ENCODE data around the gene DAD1. TPM values are rescaled to one million over a fixed set of nuclear protein-coding genes. Genes with fewer than 3 reads are reported as not detected.
"Not testable (repeated sequence)": the region's sequence is repeated elsewhere in the genome, so short reads cannot be mapped to it uniquely, and the experiment has no call there.

DAD1 gene
- total RNA-seq, 1 donor: 369 TPM

- H3K4me3 ChIP-seq (ENCODE audit: low read depth, low read length): no peak overlapping the region
- DNase-seq (ENCODE audit: low read depth): no peak
- TF ChIP-seq, protein P1, sequence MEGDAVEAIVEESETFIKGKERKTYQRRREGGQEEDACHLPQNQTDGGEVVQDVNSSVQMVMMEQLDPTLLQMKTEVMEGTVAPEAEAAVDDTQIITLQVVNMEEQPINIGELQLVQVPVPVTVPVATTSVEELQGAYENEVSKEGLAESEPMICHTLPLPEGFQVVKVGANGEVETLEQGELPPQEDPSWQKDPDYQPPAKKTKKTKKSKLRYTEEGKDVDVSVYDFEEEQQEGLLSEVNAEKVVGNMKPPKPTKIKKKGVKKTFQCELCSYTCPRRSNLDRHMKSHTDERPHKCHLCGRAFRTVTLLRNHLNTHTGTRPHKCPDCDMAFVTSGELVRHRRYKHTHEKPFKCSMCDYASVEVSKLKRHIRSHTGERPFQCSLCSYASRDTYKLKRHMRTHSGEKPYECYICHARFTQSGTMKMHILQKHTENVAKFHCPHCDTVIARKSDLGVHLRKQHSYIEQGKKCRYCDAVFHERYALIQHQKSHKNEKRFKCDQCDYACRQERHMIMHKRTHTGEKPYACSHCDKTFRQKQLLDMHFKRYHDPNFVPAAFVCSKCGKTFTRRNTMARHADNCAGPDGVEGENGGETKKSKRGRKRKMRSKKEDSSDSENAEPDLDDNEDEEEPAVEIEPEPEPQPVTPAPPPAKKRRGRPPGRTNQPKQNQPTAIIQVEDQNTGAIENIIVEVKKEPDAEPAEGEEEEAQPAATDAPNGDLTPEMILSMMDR (IDR thresholded peaks at IDR 0.05; ENCODE audit: insufficient read depth, low read depth, low read length): no peak
Measured at GRCh38 chr14:22554498-22555383, 34.3 kb downstream of the DAD1 start.

- H3K4me3 ChIP-seq (ENCODE audit: low read depth, low read length); DNase-seq (ENCODE audit: low read depth): not testable (repeated sequence)
Measured at GRCh38 chr14:22553861-22554497, 35.0 kb downstream of the DAD1 start.

DNA sequence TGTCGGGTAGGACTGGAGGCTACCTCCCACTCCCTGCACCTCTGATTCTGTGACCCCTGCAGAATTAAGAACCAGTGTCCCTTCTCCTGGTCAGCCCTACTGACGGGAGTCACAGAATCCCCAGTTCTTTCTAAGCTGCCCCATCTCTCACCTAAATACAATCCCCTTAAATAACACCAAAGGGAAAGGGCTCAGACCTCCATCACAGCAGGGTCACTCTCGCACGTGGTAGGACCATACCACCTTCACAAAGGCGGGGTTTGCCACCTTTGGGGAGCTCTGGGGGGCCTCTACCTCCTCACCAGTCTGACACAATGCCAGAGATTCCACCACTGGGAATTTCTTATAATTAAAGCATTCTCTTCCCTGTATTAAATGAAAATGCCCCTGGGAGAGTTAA lies 35.6 kb downstream of the DAD1 start:
- no peak for DNase-seq (ENCODE audit: low read depth)
- no peak overlapping the region for H3K4me3 ChIP-seq (ENCODE audit: low read depth, low read length)
- TF ChIP-seq, protein P1 (IDR thresholded peaks at IDR 0.05; ENCODE audit: insufficient read depth, low read depth, low read length): no peak

DNA sequence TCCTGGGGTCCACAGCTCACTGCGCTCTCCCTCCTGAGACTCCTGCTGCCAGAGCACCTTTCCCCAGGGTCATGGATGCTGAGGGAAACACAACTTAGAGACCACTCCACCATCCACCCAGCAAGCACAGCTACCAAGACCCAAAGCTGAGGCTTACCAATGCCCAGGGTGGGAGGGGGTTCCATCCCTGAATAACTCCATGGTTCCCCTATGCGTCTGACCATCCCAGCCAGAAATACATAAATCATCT lies 36.3 kb downstream of the DAD1 start:
- TF ChIP-seq, protein P1 (IDR thresholded peaks at IDR 0.05; ENCODE audit: insufficient read depth, low read depth, low read length): no peak
- DNase-seq (ENCODE audit: low read depth): no peak
- H3K4me3 ChIP-seq (ENCODE audit: low read depth, low read length): no peak overlapping the region

GRCh38 chr14:22552001-22552826 lies 36.8 kb downstream of the DAD1 start:
- no peak for DNase-seq (ENCODE audit: low read depth)
- no peak overlapping the region for H3K4me3 ChIP-seq (ENCODE audit: low read depth, low read length)
- TF ChIP-seq, protein P1 (IDR thresholded peaks at IDR 0.05; ENCODE audit: insufficient read depth, low read depth, low read length): no peak

GRCh38 chr14:22551605-22551997 lies 37.4 kb downstream of the DAD1 start:
- DNase-seq (ENCODE audit: low read depth): no peak
- TF ChIP-seq, protein P1 (IDR thresholded peaks at IDR 0.05; ENCODE audit: insufficient read depth, low read depth, low read length): no peak
- H3K4me3 ChIP-seq (ENCODE audit: low read depth, low read length): no peak overlapping the region

All from fibroblast of villous mesenchyme (primary cell).